OCI-LY7 (cell line): ENCODE measurements around the gene HSD11B1L.

Experiments
- CTCF ChIP-seq: fragments of 200-600 bp; sonication (generic); conservative IDR thresholded peaks from 2 replicates; pipeline ENCODE4 v1.5.1; 2014; ENCODE audit warnings: mild to moderate bottlenecking, antibody characterized with exemption, low read length, moderate library complexity, mixed read lengths
- EZH2phosphoT487 ChIP-seq: fragments of 200-600 bp; sonication (generic); IDR thresholded peaks from 2 replicates; pipeline ENCODE4 v1.6.1; 2018; ENCODE audit warnings: low read depth, borderline replicate concordance, mild to moderate bottlenecking, mixed run types, antibody characterized with exemption, low read length, moderate library complexity, mixed read lengths

DNA sequence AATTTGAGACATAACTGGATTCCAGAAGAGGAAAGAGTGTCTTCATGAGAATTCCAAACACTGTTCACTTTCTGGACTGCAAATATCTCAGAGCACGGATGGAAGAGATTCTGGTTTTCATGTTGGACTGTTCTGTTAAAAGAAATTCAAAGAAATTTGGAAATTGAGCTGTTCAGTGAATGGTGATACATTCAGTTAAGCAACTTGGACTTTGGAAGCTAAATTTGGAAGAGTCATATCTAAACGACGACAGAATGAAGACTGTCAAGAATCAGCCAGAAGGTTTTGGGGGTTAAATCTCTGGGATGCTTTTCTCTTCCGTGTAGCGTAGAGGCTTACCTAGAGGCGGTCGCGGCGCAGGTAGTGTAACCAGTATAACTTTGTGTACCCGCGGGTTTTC, 32.4 kb upstream of the HSD11B1L start:
- no peak for TF ChIP-seq CTCF
- no peak for TF ChIP-seq EZH2phosphoT487
